GM19324 (cell line): ENCODE measurements around the gene ADRA2A.

ENCODE experiments used
- ATAC-seq: cut with Tn5 transposase; IDR thresholded peaks from one replicate; pipeline ENCODE4 v1.9.1; 2021; ENCODE audit warnings: mild to moderate bottlenecking, moderate library complexity; ENCODE audit not compliant: unreplicated experiment, low FRiP score

ADRA2A gene

DNA sequence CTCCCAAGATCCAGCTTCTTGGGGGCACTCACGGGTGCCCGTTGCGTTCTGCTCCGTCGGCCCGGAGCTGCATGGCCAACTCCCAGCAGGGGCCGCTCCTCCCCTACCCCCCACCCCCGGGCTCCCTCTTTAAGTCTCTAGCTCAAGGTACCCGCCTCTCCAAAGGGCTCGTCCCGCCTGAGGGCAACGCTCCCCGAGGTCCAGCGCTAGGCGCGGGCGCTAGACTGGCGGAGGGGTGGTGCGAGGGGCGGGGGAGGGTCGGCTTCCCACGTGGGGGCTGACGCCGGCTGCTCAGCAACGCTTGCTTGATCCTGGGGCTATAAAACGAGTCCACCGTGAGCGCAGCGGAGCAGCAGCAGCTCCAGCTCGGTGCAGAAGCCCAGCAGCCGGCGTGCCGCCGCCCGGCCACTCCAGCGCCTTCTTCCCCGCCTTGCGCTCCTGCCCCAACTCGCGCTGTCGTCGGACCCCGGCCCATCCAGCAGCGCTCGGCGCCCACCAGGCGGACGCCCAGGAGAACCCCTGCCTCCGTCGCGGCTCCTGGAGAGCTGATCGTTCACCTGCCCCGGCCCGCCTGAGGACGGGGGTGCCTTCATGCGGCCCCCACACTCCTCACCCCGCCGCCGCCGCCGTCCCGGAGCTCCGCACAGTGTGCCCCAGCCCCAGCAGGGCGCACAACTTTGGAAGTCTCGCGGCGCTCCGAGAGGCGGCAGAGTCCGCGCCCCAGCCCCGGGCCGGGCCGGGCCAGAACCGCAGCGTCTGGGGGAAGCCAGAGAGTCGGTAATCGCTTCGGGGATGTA is at the start of gene ADRA2A:
Gene ADRA2A, plus strand, starts transcription at position 348 of the 797 bp plus-strand sequence. CDS start 968 bp downstream, outside the sequence.
- ATAC-seq: no peak

DNA sequence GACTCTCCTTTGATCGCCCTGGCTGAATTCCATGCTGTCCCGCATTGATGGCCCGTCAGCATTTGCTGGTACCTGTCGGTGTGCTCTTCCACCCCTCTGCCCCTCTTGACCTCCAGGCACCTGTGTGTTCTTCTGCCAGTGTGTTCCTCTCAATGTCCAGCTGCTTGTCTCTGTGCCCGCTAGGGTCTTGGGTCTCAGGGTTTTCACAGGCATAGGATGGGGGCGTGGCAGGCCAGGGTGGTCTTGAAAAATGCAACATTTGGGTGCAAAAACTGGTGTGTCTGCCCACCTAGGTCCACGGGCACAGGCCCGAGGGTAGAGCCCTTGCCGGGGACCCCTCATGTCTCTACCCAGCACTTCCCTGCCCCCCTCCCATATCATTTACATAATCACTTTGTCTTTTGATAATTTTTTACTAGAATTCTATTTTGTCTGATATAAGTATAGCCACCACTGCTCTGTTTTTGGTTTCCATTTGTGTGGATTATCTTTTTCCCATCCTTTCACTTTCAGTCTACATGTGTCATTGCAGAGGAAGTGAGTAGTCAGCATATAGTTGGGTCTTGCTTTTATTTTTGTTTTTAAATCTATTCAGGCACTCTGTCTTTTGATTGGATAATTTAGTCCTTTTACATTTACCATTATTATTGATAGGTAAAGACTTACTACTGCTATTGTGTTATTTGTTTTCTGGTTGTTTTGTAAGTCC is 46.6 kb upstream of the ADRA2A start:
- ATAC-seq: no peak

DNA sequence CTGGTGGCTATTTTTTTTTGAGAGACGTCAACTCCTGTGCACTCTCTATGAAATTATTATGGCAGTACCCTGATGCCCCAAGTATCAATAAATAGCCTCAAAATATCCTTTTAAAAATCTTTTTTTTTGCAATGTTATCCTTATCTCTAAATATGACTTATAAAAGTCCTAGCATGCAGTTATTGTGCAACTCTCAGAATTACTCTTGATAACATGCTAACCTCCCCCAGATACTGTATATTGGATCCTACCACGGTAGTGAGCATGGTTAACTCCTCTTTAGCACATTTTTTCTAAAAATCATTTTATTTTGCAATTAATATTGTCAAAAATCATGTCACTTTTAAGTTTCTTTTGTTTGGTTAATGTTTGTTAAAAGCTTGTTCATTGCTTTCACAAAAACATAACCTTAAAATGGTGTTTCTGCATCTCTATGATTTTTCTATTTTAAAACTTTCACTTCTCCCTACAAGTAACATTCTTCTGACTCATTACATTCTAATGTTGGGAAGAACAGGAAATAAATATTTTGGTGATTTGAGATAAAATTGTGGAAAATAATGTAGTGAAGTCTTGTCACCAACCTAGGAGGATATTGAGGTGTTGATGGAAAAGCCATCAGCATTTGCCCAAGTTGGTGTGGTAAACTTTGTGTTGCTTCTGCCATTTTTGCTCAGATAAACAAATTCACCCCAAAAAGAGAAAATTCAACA is 42.1 kb upstream of the ADRA2A start:
- ATAC-seq: no peak

DNA sequence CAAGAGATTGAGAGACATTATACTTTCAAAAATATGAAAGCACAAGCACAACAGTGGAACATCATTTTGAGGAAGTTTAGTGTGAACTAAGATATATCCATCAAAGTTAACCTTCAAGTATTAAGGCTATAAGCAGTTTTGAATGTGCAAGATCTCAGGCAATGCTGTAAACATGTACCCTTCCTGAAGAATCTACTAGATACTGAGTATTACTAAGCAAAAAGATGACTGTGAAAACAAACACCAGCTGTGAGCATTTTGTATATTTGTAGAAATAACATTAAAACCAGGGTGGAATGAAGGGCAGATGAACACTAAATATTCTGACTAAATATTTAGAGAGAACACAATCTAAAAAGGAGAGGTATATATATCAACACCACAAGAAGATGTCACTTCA is 41.3 kb upstream of the ADRA2A start:
- no peak for ATAC-seq

DNA sequence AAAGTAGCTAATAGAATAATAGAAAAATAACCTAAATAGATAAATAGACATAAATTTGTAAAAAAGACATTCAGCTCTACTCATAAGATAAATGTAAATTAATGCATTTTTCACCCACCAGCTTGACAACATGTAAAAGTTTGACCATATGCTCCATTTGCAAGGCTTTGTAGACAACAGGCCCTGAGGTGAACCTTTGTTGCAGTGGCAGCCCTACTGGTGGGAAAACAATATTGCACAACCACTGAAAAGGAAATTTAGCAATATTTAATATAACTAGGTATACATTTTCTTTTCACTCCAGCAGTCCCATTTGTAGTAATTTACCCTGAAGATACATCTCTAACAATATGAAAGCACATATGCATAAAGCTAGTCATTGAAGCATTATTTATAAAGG is 39.0 kb upstream of the ADRA2A start:
- no peak for ATAC-seq

DNA sequence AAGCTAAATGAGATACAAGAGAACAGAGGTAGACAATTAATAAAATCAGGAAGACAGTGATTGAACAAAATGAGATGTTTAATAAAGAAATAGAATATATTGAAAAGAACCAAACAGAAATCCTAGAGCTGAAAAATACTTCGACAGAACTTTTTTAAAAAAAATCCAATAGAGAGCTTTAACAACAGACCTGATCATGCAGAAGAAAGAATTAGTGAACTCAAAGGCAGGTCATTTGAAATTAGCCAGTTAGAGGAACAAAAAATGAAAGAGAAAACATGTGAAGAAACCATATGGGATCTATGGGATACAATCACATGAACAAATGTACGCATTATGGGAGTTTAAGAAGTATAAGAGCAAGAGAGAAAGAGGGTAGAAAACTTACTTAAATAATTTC is 37.3 kb upstream of the ADRA2A start:
- no peak for ATAC-seq

DNA sequence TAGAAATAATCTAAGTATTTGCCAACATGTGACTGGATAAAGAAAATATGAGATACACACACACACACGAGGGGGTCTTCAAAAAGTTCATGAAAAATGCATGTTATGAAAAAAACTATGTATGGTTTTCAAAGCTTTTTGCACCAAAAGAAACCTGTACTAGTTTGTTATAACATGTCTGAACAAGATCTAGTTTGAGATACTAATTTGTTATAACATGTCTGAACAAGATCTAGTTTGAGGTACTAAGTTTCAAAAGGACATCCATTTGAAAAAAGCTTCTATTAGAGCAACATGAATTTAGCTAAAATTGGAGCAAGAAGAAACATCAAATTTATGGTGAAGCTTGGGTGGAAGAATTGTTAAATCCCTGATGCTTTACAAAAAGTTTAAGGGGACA is 19.8 kb upstream of the ADRA2A start:
- no peak for ATAC-seq

DNA sequence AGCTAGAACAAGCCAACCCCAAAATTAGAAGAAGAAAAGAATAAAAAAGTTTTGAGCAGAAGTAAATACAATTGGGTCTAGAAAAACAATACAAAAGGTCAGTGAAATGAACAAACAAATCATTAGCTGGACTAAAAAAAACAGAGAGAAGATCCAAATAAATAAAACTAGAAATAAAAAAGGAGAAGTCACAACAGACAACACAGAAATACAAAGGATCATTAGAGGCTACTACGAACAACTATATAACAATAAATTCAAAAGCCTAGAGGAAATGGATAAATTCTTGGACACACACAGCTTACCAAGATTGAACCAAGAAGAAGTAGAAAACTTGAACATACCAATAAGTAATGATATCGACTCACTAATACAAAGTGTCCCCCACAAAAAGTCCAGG is 13.4 kb upstream of the ADRA2A start:
- no peak for ATAC-seq

DNA sequence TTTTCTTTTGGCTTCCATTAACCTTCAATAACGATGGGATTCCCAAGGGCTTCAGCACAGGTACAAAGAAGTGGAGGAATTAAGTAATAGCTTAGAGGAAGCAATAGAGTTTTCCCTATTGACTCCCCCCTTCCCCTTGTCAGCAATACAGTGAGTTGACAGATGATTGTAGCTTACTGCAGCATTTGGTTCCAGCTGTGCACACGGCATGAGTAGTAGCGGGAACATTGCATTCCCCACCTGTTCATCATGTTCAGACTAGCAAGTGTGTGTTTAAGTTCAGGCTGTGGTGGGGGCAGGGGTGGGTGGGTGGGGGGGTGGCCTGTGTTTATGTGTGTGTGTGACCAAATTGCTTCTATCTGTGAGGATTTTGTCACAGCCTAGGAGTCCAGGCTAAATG is 4.6 kb upstream of the ADRA2A start:
- ATAC-seq: no peak

DNA sequence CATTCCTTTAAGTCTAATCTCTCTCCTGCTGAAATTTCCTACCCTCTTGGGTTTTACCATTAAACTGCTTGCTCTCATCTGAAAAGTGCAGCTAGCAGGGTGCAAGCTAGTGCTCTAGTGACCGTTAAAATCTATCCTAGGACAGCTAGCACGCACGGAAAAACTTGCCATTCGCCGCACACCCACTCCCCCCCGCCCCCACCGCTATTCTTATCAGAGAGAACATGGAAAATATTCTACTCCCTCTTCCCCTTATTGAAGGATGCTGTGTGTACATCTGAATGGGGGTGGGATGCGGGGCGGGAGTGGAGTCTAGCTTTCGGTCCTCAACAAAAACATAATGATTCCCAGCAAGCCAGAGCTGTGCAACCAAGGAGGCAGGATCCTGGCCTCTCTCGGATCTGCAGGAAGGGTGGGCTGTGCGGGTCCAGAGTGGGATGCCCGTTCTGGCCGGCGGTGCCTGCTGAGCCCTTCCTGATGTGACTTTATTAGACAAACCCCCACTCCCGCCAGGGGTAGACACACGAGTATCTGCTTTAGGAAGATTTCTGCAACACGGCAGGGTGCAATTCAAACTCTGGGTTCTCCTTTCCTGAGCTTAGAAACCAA is 1.1 kb upstream of the ADRA2A start:
- no peak for ATAC-seq

DNA sequence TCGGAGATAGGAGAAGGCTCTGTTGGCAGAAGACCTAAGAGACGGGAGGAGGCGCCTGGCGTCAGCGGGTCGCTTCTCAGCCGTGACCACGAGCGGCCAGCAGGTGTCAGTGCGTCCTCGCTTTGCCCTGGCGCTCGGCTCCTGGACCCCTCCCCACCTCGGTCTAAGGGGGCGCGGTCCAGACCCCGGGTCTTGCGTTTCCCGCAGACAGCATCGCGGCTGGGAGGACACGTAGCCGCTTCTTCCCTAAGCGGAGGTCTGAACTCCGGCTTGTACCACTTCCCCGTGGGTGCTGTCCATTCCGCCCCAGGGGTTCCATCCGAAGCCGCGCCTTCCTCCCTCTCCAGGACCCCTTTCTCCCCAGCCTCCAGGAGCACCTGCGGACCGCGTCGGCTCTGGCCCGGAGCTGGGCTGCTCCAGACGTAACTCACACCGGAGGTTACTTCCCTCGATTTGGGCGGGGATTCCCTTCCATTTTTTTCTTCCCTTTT is 593 bp upstream of the ADRA2A start:
- ATAC-seq: peak; percentile 71

DNA sequence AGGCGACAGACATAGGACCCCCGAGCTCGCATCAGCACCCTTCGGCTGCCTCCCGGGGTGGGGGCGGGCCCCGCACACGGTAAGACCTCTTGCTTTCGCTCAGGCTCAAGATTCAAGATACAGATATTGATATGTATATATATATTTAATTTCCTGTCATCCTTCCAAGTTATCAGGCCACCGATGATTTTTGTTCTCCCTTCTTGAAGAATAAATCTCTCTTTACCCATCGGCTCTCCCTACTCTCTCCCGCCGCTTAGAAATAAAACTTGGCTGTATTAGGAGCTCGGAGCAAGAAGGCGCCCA is 603 bp downstream of the ADRA2A start:
- ATAC-seq: no peak

DNA sequence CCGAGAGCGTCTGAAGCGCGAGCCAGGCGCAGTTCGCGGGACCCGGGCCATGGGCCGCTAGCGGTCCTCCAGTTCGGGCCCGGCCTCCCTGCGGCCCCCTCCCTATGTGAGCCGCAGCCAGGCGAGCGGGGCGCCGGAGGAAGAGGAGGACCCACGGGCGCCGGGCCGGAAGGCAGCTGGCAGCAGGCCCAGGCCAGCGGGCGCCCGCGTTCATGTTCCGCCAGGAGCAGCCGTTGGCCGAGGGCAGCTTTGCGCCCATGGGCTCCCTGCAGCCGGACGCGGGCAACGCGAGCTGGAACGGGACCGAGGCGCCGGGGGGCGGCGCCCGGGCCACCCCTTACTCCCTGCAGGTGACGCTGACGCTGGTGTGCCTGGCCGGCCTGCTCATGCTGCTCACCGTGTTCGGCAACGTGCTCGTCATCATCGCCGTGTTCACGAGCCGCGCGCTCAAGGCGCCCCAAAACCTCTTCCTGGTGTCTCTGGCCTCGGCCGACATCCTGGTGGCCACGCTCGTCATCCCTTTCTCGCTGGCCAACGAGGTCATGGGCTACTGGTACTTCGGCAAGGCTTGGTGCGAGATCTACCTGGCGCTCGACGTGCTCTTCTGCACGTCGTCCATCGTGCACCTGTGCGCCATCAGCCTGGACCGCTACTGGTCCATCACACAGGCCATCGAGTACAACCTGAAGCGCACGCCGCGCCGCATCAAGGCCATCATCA is 1.1 kb downstream of the ADRA2A start:
- ATAC-seq: no peak

DNA sequence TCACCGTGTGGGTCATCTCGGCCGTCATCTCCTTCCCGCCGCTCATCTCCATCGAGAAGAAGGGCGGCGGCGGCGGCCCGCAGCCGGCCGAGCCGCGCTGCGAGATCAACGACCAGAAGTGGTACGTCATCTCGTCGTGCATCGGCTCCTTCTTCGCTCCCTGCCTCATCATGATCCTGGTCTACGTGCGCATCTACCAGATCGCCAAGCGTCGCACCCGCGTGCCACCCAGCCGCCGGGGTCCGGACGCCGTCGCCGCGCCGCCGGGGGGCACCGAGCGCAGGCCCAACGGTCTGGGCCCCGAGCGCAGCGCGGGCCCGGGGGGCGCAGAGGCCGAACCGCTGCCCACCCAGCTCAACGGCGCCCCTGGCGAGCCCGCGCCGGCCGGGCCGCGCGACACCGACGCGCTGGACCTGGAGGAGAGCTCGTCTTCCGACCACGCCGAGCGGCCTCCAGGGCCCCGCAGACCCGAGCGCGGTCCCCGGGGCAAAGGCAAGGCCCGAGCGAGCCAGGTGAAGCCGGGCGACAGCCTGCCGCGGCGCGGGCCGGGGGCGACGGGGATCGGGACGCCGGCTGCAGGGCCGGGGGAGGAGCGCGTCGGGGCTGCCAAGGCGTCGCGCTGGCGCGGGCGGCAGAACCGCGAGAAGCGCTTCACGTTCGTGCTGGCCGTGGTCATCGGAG is 1.8 kb downstream of the ADRA2A start:
- ATAC-seq: no peak

DNA sequence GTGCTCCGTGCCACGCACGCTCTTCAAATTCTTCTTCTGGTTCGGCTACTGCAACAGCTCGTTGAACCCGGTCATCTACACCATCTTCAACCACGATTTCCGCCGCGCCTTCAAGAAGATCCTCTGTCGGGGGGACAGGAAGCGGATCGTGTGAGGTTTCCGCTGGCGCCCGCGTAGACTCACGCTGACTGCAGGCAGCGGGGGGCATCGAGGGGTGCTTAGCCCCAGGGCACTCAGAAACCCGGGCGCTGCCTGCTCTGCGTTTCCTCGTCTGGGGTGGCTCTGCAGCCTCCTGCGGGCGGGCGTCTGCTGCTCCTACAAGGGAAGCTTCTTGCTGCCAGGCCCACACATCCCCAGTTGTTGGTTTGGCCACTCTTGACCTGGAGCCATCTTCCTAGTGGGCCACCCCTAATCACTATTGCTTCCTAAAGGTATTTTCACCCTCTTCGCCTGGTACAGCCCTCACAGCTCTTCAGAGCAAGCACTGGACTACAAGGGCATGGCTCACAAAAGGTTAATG is 2.5 kb downstream of the ADRA2A start:
- ATAC-seq: no peak

DNA sequence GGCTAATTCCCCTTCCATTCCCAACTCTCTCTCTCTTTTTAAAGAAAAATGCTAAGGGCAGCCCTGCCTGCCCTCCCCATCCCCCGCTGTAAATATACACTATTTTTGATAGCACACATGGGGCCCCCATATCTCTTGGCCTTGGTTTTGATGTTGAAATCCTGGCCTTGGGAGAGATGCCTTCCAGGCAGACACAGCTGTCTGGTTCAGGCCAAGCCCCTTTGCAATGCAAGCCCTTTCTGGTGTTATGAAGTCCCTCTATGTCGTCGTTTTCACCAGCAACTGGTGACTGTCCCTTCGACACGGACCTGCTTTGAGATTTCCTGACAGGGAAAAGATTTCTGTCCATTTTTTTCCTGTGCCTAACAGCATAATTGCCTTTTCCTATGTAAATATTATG is 3.0 kb downstream of the ADRA2A start:
- no peak for ATAC-seq

DNA sequence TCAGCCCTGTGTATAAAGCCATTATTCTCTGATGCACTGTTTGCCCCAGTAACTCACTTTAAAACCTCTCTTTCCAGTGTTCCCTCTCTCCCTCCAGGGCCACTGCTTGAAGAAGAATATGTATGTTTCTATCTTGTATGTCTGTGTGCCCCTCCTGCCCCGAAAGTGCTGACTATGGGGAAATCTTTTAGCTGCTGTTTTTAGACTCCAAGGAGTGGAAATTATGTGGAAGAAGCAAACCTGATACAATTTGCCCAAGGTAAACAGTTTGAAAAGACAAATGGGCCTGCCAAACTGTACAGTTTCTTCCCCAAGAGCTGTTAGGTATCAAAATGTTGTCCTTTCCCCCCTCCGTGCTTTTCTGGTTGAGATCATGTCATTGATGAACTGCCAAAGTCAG is 3.4 kb downstream of the ADRA2A start:
- ATAC-seq: no peak

DNA sequence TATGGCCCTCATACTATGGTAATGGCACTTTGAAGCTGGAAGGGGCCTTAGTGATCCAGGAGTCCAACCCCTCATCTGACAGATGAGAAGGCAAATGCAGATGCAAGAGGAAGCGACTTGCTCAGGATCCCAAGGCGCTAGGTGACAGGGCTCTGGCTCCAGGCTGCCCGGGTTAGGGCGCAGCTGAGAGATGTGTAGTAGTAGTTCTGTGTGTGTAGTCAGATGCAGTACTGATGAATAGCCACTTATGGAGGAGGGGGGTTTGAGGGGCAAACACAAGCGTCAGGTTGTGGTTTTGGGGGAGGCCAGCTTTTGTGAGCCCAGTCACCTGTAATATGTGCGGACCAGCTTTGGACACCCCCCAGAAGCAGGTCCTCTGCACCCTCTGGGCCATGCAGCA is 4.8 kb downstream of the ADRA2A start:
- ATAC-seq: no peak

DNA sequence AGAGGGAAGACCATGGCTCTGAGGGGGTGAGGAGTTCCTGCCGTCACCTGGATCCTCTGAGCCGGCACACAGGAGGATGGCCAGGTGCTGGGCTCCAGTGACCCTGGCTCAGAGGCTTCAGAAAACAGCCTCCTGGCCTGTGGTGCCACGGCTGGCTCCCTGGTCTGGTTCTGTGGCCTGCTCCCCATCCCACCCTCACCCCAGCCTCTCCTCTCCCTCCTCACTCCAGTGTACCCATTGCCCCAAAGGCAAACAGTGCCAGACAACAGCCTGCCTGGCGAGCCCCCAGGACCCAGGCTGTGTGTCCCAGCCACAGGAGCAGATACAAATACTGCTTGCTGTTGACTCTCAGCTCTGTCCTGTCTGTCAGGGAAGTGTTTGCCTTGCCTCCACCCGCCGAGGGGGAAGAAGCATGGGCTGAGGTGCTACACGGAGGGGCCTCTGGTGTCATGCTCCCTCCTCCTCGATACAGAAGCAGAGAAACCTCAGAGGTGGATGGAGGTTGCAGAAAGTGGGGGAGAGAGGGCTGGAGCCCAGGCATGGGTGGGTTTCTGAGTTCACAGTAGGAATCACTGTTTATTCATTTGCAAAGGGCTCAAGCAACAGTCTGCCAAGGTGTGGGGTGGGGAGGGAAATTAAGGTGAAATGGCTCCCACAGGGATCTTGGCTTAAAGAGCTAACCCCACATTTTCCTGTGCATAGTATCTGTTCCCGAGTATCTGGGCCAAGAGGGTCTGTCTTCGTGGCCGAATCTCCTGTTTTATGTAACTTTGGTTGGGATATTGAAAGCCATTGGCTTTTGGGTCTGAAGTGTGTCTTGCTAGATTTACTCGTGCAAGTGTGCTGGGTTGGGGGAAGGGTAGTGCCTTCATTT is 5.5 kb downstream of the ADRA2A start:
- ATAC-seq: no peak
